Body of pancreas (tissue), 4 donors: ENCODE results near the gene BTBD9. TPM values are rescaled to one million over a fixed set of nuclear protein-coding genes. Genes with fewer than 3 reads are reported as not detected.

Source experiments
- ATAC-seq: fragments of 150-250 bp; one replicate; pipeline ENCODE4 v1.9.1; 2016
- DNase-seq, 4 donors: peaks; one replicate each; pipeline ENCODE4 v3.0.0-alpha.2; 2019
- H3K27ac ChIP-seq, 4 donors: fragments of 200-600 bp; sonication (generic); 1 replicate in 3 of 4; 2 replicates in 1 of 4; pipeline versions ENCODE4 v1.5.1 to v1.6.1; 2016 to 2019; ENCODE audit warnings: mild to moderate bottlenecking in 1 of 4, mixed read lengths in 1 of 4, moderate library complexity in 1 of 4
- H3K27me3 ChIP-seq, 2 donors: fragments of 200-600 bp; sonication (generic); one replicate each; pipeline ENCODE4 v1.6.0; 2016; ENCODE audit warnings: mild to moderate bottlenecking in 1 of 2
- H3K36me3 ChIP-seq, 2 donors: fragments of 200-600 bp; sonication (generic); replicated peaks in 1 of 2; 2 replicates each; pipeline ENCODE4 v1.5.1; 2016; ENCODE audit warnings: low read depth in 2 of 2; ENCODE audit not compliant: insufficient read depth in 1 of 2
- H3K4me1 ChIP-seq: fragments of 200-600 bp; sonication (generic); one replicate; pipeline ENCODE4 v1.6.0; 2016
- H3K4me3 ChIP-seq, 2 donors: fragments of 200-600 bp; sonication (generic); 1 replicate in 1 of 2; 2 replicates in 1 of 2; pipeline ENCODE4 v1.5.1; 2016 to 2019
- H3K9me3 ChIP-seq, 3 donors: fragments of 200-600 bp; sonication (generic); 1 replicate in 2 of 3; 2 replicates in 1 of 3; pipeline ENCODE4 v1.5.1; 2016
- CTCF ChIP-seq, 7 experiments: fragments of 450-650 bp in 4 of 7; fragments of 200-600 bp in 3 of 7; sonication (generic) in 3 of 7; IDR thresholded peaks; one replicate each; pipeline ENCODE4 v1.5.1; 2016 to 2019; ENCODE audit warnings: antibody characterized with exemption in 7 of 7
- POLR2A ChIP-seq, 3 donors: fragments of 450-650 bp; IDR thresholded peaks; one replicate each; pipeline ENCODE4 v1.6.1; 2016; ENCODE audit warnings: antibody characterized with exemption in 3 of 3, mild to moderate bottlenecking in 2 of 3
- WGBS, 2 donors: methylation state at CpG; one replicate each; pipeline ENCODE4 v1.1.5; 2017; 5-methylcytosine and 5-hydroxymethylcytosine counted together
- intact Hi-C: fragments of 100-400 bp; cut with DNase I; formaldehyde crosslinking; loops from one replicate; pipeline ENCODE4 v1.15.1; 2023
- total RNA-seq, 2 donors: library from RNA; depleted of rRNA; stranded (reverse); fragments of >200 nt; gene quantifications; one replicate each; pipeline ENCODE4 v1.1.0, GENCODE V29; 2016

BTBD9 gene
- total RNA-seq, 2 donors from 2014 or later, result 11.9 to 29.3 TPM

DNA sequence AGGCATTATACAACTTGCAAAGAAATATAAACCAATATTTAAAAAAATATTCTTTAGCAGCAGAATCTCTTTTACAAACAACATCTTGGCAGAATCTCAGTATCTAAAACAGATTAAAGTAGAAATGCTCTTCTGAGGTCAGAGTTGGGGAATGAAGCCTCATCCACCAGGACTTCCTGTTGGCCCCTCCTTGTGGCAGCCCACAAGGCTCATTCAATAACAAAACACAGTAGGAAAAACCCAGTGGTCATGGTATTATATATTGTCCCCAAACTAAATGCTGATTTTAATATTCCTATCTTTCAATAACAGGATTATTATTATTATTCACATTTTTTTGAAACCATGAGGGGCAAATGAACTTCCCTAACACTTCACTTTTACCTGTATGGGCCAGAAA lies 368.6 kb downstream of the BTBD9 start:
- Histone ChIP-seq H3K9me3 (no peaks in the 10 kb centered on the region), H3K4me3 (no peak overlapping the region), H3K27ac (no peak overlapping the region), H3K27me3 (no peaks in the 10 kb centered on the region), H3K36me3 (no peaks in the 10 kb centered on the region), H3K4me1 (no peaks in the 10 kb centered on the region)
- intact Hi-C loops, result no loop called here
- no peak for ATAC-seq
- TF ChIP-seq CTCF (IDR thresholded peaks at IDR 0.05) (no peak), POLR2A (IDR thresholded peaks at IDR 0.05) (no peak)
- DNase-seq, result no peak

- TF ChIP-seq CTCF (IDR thresholded peaks at IDR 0.05) (no peak), POLR2A (IDR thresholded peaks at IDR 0.05) (no peak)
- intact Hi-C loops, result no loop called here
- ATAC-seq (no peak), DNase-seq (no peak)
- H3K27me3 ChIP-seq, result no peaks in the 10 kb centered on the region
- H3K4me3 ChIP-seq, result no peak overlapping the region
- 73 to 91% methylated on average over 1 of the region's 1 CpG for WGBS, 2 donors
- no peaks in the 10 kb centered on the region for H3K4me1 ChIP-seq
- H3K36me3 ChIP-seq, result no peaks in the 10 kb centered on the region
- no peaks in the 10 kb centered on the region for H3K9me3 ChIP-seq
- H3K27ac ChIP-seq, result no peak overlapping the region
Observed at GRCh38 chr6:38270367-38270766, 369.4 kb downstream of the BTBD9 start.

- ATAC-seq (no peak), DNase-seq (no peak)
- H3K4me1 ChIP-seq, result no peaks in the 10 kb centered on the region
- WGBS, 2 donors, result 84 to 85% methylated on average over 9 of the region's 9 CpGs
- intact Hi-C loops, result no loop called here
- no peak overlapping the region for H3K4me3 ChIP-seq
- H3K27ac ChIP-seq, result no peak overlapping the region
- no peaks in the 10 kb centered on the region for H3K27me3 ChIP-seq
- H3K9me3 ChIP-seq, result no peaks in the 10 kb centered on the region
- TF ChIP-seq CTCF (IDR thresholded peaks at IDR 0.05) (no peak), POLR2A (IDR thresholded peaks at IDR 0.05) (no peak)
- no peaks in the 10 kb centered on the region for H3K36me3 ChIP-seq
Observed at GRCh38 chr6:38269461-38270172, 370.1 kb downstream of the BTBD9 start.

DNA sequence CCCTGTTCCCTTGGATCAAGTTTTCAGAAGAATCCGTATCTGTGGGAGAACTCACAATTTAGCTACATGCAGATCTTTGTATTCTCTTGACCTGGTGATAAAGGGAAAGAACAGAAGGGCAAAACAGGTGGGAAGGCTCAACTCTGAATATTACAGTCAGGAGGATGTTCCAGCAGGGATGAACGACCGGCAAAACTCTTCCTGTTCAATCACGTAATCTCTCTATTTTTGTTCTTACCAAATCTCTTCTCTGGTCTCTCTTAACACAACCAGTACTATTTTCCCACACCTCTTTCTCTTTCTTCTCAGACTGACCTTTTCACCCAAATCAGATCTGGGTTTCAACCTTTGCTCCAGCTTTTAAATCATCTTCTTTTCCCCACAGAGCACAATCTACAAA lies 371.4 kb downstream of the BTBD9 start:
- H3K4me1 ChIP-seq, result no peaks in the 10 kb centered on the region
- no peak overlapping the region for H3K27ac ChIP-seq
- TF ChIP-seq CTCF (IDR thresholded peaks at IDR 0.05) (no peak), POLR2A (IDR thresholded peaks at IDR 0.05) (no peak)
- no peak overlapping the region for H3K4me3 ChIP-seq
- H3K27me3 ChIP-seq, result no peaks in the 10 kb centered on the region
- ATAC-seq (no peak), DNase-seq (no peak)
- H3K36me3 ChIP-seq, result no peaks in the 10 kb centered on the region
- H3K9me3 ChIP-seq, result no peaks in the 10 kb centered on the region
- intact Hi-C loops, result no loop called here
- 79 to 92% methylated on average over 4 of the region's 4 CpGs for WGBS, 2 donors

GRCh38 chr6:38266921-38267354 lies 372.8 kb downstream of the BTBD9 start:
- DNase-seq, result no peak
- TF ChIP-seq POLR2A (IDR thresholded peaks at IDR 0.05) (no peak), CTCF (IDR thresholded peaks at IDR 0.05) (no peak)
- no peaks in the 10 kb centered on the region for H3K27me3 ChIP-seq
- peaks cover 3% of the 10 kb centered on the region for H3K4me1 ChIP-seq
- no peak overlapping the region for H3K4me3 ChIP-seq
- WGBS, 2 donors, result 95 to 99% methylated on average over 7 of the region's 7 CpGs
- no peak overlapping the region for H3K27ac ChIP-seq
- no peaks in the 10 kb centered on the region for H3K36me3 ChIP-seq
- no peaks in the 10 kb centered on the region for H3K9me3 ChIP-seq
- intact Hi-C loops, result no loop called here
- ATAC-seq, result no peak
